Fibroblast of pulmonary artery (primary cell): Measurements from ENCODE around the gene IGF2BP3.
A peak's percentile ranks its signal among the peaks of the same experiment; 100 is the strongest.

Experiments
- DNase-seq: peaks from one replicate; pipeline ENCODE4 v3.0.0-alpha.2; 2010; ENCODE audit warnings: low read depth
- H3K4me3 ChIP-seq: replicated peaks from 2 replicates; pipeline ENCODE4 v1.5.1; 2011; ENCODE audit warnings: low read depth, mild to moderate bottlenecking, control low read depth, low read length, moderate library complexity
- CTCF ChIP-seq: IDR thresholded peaks from 2 replicates; pipeline ENCODE4 v1.5.1; 2011; ENCODE audit warnings: mild to moderate bottlenecking, control low read depth, low read length, inconsistent platforms; ENCODE audit errors: missing control alignments

IGF2BP3 gene

GRCh38 chr7:23350466-23350865, 119.8 kb downstream of the IGF2BP3 start:
- no peak overlapping the region for H3K4me3 ChIP-seq
- TF ChIP-seq CTCF: no peak
- no peak for DNase-seq

GRCh38 chr7:23349484-23350157, 120.7 kb downstream of the IGF2BP3 start:
- peak; percentile 58 for DNase-seq
- H3K4me3 ChIP-seq: no peak overlapping the region
- TF ChIP-seq CTCF: no peak

GRCh38 chr7:23347682-23348180, 122.6 kb downstream of the IGF2BP3 start:
- peak; percentile 84 for DNase-seq
- no peak for TF ChIP-seq CTCF
- H3K4me3 ChIP-seq: peak overlapping the region; percentile 33

GRCh38 chr7:23347033-23347681, 123.1 kb downstream of the IGF2BP3 start:
- DNase-seq: no peak
- peak overlapping the region; percentile 33 for H3K4me3 ChIP-seq
- TF ChIP-seq CTCF: no peak

GRCh38 chr7:23346316-23346715, 124.0 kb downstream of the IGF2BP3 start:
- no peak overlapping the region for H3K4me3 ChIP-seq
- no peak for TF ChIP-seq CTCF
- DNase-seq: no peak

GRCh38 chr7:23345601-23346000, 124.7 kb downstream of the IGF2BP3 start:
- no peak overlapping the region for H3K4me3 ChIP-seq
- no peak for DNase-seq
- TF ChIP-seq CTCF: no peak
